GM18519 (cell line): ENCODE results near the gene KDM4F.

Experiments used
- ATAC-seq: cut with Tn5 transposase; IDR thresholded peaks from one replicate; pipeline ENCODE4 v1.9.1; 2021; ENCODE audit warnings: mild to moderate bottlenecking, moderate library complexity; ENCODE audit not compliant: unreplicated experiment, low FRiP score

Gene KDM4F

GRCh38 chr11:95058621-95059020 is 9.4 kb downstream of the KDM4F start:
- no peak for ATAC-seq

- ATAC-seq: no peak
These were observed 9.8 kb downstream of the KDM4F start for GRCh38 chr11:95059046-95059445.

GRCh38 chr11:95065336-95065735 is 16.1 kb downstream of the KDM4F start:
- no peak for ATAC-seq

DNA sequence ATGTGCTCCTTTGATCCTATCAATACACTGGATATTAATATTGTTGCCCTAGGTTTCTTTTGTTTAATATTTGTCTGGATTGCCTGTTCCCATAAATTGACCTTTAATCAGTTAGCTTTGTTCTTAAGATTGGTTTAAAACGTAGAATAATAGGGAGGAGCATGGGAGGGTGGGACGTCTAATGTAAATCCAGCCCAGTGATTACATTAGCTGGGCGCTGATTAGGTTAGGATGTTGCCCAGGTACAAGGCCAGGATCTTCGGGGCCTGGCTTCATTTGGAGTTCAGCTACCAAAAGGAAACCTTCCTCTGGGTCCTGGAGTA is 17.5 kb downstream of the KDM4F start, which contains the start of gene SRSF8:
SRSF8 (plus strand) TSS at position 204 of the 323 bp plus-strand sequence. CDS start 308 bp downstream, outside the sequence.
- peak; percentile 18 for ATAC-seq

- ATAC-seq: peak; percentile 39
These were observed 18.0 kb downstream of the KDM4F start for GRCh38 chr11:95067039-95067840.

DNA sequence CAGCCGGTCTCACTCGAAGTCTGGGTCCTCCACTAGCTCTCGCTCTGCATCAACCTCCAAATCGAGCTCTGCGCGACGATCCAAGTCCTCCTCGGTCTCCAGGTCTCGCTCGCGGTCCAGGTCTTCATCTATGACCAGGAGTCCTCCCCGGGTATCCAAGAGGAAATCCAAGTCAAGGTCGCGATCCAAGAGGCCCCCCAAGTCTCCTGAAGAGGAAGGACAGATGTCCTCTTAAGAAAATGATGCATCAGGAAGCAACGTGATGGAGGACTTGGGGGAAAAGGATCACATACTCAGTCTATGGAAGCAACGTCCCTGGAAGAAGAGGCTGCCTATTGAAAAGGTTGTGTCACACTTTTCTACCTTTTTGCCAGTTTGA is 18.6 kb downstream of the KDM4F start:
- no peak for ATAC-seq

- peak; percentile 68 for ATAC-seq
These were observed 19.3 kb downstream of the KDM4F start for GRCh38 chr11:95068549-95068948.

- ATAC-seq: no peak
These were observed 21.2 kb downstream of the KDM4F start for GRCh38 chr11:95070471-95070870.

- ATAC-seq: no peak
These were observed 23.7 kb downstream of the KDM4F start for GRCh38 chr11:95072948-95073347.

GRCh38 chr11:95074792-95075563 is 25.8 kb downstream of the KDM4F start:
- no peak for ATAC-seq

DNA sequence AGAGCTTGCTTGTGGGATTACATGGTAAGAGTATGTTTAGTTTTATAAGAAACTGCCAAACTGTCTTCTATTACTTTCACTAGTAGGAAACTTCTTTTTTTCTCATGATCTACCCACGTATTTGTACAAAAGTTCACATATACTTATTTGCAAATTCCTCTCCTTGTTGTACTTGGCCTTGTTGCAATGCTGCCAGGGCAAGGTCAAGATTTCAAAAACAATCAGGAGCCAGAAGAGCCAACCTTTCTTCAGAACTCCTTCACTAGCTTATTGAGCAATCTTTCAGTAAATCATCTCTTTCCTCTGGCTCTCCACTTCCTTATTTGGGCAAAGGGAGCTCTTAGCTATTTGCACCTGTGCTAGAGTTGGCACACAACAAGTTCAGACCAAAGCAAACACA is 27.2 kb downstream of the KDM4F start:
- no peak for ATAC-seq

- ATAC-seq: no peak
These were observed 27.8 kb downstream of the KDM4F start for GRCh38 chr11:95076981-95077380.

- no peak for ATAC-seq
These were observed 29.3 kb downstream of the KDM4F start for GRCh38 chr11:95078526-95078925.

DNA sequence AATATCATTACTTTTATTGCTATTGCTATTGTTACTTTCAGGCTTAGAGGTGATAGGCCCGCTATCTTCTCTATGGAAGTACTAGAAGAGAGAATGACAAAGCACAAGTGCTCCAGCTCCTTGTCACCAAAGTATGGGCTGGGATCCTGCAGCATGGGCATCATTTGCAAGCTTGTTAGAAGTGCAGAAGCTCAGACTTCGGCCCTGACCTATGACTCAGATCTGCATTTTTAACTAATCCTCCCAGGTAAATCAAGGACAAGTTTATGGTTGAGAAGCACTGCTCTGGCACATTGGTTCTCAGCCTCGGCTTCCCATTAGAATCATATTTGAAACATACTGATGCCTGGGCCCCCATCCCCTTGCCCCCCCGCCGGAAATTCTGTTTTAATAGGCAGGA is 31.8 kb downstream of the KDM4F start:
- no peak for ATAC-seq

DNA sequence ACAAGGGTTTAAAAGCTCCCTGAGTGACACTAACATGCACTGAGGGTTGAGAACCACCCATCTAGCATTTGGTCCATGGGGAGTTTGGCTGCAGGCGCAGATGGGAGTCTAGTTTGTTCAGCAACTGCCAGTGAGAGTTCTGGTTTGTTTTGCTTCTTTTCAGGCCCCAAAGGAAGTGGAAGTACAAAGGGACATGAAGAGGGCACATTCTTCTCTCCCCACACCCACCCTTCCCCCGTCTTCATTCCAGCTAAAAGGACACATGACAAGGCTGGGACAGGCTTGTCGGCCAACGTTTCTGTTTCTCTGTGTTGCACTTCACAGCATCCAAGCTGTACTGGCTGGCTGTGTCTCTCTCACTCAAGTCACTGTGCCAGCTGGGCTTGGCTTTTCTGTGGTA is 32.2 kb downstream of the KDM4F start:
- ATAC-seq: no peak

- ATAC-seq: no peak
These were observed 33.4 kb downstream of the KDM4F start for GRCh38 chr11:95082576-95083001.

DNA sequence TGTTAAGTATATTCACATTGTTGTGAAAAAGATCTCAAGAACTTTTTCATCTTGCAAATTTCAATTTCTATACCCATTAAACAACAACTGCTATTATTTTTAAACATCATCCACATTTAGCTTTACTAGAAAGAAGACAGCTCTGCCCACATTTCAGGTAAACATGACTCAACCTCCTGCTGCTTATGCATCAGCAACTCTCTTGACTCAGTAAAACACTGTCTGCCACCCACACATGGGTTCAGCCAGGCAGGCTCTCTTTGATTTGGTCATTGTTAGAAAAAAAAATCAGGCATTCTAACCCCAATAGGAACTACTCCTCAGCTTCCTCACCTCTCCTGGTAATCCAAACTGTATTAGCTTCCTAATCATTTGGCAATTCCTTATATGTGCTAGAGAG is 35.3 kb downstream of the KDM4F start:
- ATAC-seq: peak; percentile 63

GRCh38 chr11:95085117-95085816 is 36.0 kb downstream of the KDM4F start:
- no peak for ATAC-seq

- ATAC-seq: no peak
These were observed 36.9 kb downstream of the KDM4F start for GRCh38 chr11:95086151-95086550.

- ATAC-seq: no peak
These were observed 37.8 kb downstream of the KDM4F start for GRCh38 chr11:95086836-95087570.
